Osteoblast (primary cell): ENCODE results near the gene CDKN2B-AS1. TPM values are rescaled to one million over a fixed set of nuclear protein-coding genes. Genes with fewer than 3 reads are reported as not detected.

Experiments
- DNase-seq: peaks from one replicate; pipeline ENCODE4 v3.0.0; 2011; ENCODE audit warnings: low spot score, mixed read lengths; ENCODE audit not compliant: insufficient read length; ENCODE audit errors: missing footprints
- H2AFZ ChIP-seq: 2 replicates; pipeline ENCODE4 v1.6.0; 2011; ENCODE audit warnings: mild to moderate bottlenecking, low read length
- H3K27ac ChIP-seq: 2 replicates; pipeline ENCODE4 v1.5.1; 2011; ENCODE audit warnings: mild to moderate bottlenecking, low read depth, low read length, moderate library complexity
- H3K27me3 ChIP-seq: 2 replicates; pipeline ENCODE4 v1.6.0; 2012; ENCODE audit warnings: mild to moderate bottlenecking, control low read depth, inconsistent platforms, low read length, moderate library complexity; ENCODE audit not compliant: insufficient read depth
- H3K36me3 ChIP-seq: 2 replicates; pipeline ENCODE4 v1.5.1; 2011; ENCODE audit warnings: mild to moderate bottlenecking, low read length, control low read depth, moderate library complexity; ENCODE audit not compliant: insufficient read depth
- H3K4me1 ChIP-seq: 2 replicates; pipeline ENCODE4 v1.5.1; 2011; ENCODE audit warnings: mild to moderate bottlenecking, low read length, control low read depth, moderate library complexity; ENCODE audit not compliant: insufficient read depth
- H3K4me2 ChIP-seq: 2 replicates; pipeline ENCODE4 v1.6.0; 2011; ENCODE audit warnings: mild to moderate bottlenecking, low read length; ENCODE audit not compliant: insufficient read depth
- H3K4me3 ChIP-seq: fragments of 200-600 bp; sonication (generic); 3 replicates; pipeline ENCODE4 v1.5.1; 2012; ENCODE audit warnings: mild to moderate bottlenecking, low read length, inconsistent platforms; ENCODE audit not compliant: insufficient read depth
- H3K79me2 ChIP-seq: 2 replicates; pipeline ENCODE4 v1.6.0; 2012; ENCODE audit warnings: mild to moderate bottlenecking, low read length, control low read depth, inconsistent platforms; ENCODE audit not compliant: insufficient read depth
- H3K9me3 ChIP-seq: 2 replicates; pipeline ENCODE4 v1.5.1; 2011; ENCODE audit warnings: low read depth, low read length, control low read depth
- H4K20me1 ChIP-seq: 2 replicates; pipeline ENCODE4 v1.6.0; 2012; ENCODE audit warnings: mild to moderate bottlenecking, low read length, control low read depth; ENCODE audit not compliant: insufficient read depth
- total RNA-seq: library from RNA; depleted of rRNA; stranded (reverse); fragments of >200 nt; gene quantifications from 2 replicates; pipeline ENCODE4 v1.2.3, GENCODE V29; 2012
- TF ChIP-seq, protein P1 (sequence below): IDR thresholded peaks from 2 replicates; pipeline ENCODE4 v1.5.1; 2011; ENCODE audit warnings: mild to moderate bottlenecking, low read depth, low read length, moderate library complexity; ENCODE audit errors: extremely low read depth

The CDKN2B-AS1 gene
- total RNA-seq, 1 donor = 15.2 TPM

DNA sequence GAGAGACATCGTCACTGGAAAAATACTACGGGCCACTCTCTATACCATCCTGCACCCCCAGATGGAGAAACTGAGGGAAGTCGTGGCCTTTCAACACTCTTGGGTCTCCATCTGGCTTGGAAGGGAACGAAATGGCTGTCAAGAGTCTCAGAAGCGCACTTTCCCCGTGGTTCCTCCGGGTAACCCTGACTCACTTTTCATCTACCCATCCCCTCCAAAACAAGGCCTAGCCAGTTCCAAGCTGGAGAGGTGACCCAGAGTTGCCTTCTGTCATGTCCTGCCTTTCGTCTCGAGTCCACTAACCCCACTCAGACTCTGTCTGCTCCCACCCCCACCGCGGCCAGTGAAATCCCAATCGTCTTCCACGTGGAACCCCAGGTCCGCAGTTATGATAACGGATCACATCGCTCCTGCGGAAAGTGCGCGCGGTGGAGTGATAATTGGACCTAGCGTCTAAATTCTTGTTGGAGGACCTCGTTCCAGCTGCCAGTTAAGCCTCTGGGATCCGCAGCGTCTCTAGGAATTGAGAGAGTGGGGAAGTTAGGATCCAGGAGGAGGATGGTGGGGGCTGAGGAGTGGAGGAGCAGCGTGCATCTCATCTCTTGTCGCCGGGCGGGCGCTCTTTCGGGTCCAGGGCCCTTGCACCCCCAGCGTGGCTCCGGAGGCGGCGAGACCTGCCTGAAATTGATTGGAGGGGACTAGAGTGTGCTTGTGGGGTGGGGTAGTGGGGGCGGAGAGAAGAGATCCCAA is 5.0 kb upstream of the CDKN2B-AS1 start:
- Histone ChIP-seq H3K79me2 (peaks cover 32% of the 10 kb centered on the region), H2AFZ (peak overlapping the region; percentile 88), H3K27ac (peak overlapping the region; percentile 16)

DNA sequence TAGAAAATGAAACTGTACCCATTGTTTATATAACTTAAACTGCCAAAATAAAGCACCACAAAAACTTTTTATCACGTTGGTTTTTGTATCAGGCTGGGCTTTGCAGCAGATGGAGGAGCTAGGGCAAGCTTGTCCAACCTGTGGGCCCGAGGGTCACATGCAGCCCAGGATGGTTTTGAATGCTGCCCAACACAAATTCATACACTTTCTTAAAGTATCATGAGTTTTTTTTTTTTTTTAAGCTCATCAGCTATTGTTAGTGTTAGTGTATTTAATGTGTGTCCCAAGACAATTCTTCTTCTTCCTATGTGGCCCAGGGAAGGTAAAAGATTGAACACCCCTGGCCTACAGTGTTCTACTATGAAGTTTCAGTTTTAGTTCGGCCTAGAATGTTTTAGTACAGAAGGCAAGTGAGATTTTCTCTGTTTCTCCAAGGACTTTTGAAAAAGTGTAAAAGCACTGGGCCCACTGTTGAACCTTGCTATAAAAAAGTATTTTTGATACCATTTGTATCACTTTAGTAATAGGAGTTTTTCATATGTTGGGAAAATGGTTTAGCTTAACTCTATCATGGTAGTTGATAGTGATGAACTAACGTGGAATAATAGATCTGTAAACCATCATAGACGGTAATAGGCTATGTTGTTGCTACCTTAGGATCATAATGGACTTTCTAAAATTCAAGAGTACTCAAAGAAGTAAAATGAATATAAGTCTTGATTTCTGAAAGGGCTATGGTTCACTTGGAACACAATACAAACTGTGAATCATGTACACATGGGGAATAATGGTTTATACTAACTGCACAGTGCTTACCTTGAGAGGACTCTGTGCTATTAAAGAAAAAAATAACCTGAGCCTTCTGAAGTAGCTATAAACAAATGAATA is 3.3 kb upstream of the CDKN2B-AS1 start:
- DNase-seq = no peak
- Histone ChIP-seq H3K36me3 (no peaks in the 10 kb centered on the region), H2AFZ (no peak overlapping the region), H3K79me2 (peaks cover 43% of the 10 kb centered on the region), H3K9me3 (no peaks in the 10 kb centered on the region), H3K27me3 (no peaks in the 10 kb centered on the region), H3K4me2 (peak overlapping the region; percentile 51), H3K27ac (peak overlapping the region; percentile 13), H3K4me1 (peaks cover 34% of the 10 kb centered on the region), H3K4me3 (no peak overlapping the region), H4K20me1 (no peaks in the 10 kb centered on the region)
- TF ChIP-seq, protein P1, sequence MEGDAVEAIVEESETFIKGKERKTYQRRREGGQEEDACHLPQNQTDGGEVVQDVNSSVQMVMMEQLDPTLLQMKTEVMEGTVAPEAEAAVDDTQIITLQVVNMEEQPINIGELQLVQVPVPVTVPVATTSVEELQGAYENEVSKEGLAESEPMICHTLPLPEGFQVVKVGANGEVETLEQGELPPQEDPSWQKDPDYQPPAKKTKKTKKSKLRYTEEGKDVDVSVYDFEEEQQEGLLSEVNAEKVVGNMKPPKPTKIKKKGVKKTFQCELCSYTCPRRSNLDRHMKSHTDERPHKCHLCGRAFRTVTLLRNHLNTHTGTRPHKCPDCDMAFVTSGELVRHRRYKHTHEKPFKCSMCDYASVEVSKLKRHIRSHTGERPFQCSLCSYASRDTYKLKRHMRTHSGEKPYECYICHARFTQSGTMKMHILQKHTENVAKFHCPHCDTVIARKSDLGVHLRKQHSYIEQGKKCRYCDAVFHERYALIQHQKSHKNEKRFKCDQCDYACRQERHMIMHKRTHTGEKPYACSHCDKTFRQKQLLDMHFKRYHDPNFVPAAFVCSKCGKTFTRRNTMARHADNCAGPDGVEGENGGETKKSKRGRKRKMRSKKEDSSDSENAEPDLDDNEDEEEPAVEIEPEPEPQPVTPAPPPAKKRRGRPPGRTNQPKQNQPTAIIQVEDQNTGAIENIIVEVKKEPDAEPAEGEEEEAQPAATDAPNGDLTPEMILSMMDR = no peak

More for the DNA sequence above, 5.0 kb upstream of the CDKN2B-AS1 start:
- Histone ChIP-seq H3K4me1 (peaks cover 28% of the 10 kb centered on the region), H3K36me3 (no peaks in the 10 kb centered on the region), H3K4me3 (peak overlapping the region; percentile 37), H3K9me3 (no peaks in the 10 kb centered on the region), H3K27me3 (no peaks in the 10 kb centered on the region), H3K4me2 (peak overlapping the region; percentile 51), H4K20me1 (no peaks in the 10 kb centered on the region)
- TF ChIP-seq, protein P1 = no peak
- DNase-seq = no peak

DNA sequence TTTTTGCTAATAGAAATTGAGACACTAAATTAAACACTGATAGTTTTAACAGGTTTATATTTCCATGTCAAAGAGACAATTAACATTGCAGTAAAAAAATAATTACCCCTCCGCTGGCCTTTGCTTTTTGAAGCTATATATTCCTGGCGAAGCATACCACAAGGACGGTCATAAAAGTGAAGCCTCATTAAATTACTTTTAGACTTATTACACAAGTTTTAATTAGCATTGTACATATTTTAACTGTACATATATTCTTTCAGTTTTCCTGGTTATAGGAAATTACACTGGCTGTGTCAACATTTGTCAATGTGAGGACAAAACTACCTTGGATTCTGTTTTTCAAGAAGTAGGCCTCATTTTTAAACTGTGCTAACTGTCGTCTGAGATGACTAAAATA is 1.6 kb upstream of the CDKN2B-AS1 start:
- Histone ChIP-seq H3K4me3 (peak overlapping the region; percentile 94), H3K27me3 (no peaks in the 10 kb centered on the region), H3K27ac (no peak overlapping the region), H4K20me1 (no peaks in the 10 kb centered on the region), H3K9me3 (no peaks in the 10 kb centered on the region), H3K4me1 (peaks cover 27% of the 10 kb centered on the region), H3K79me2 (peaks cover 51% of the 10 kb centered on the region), H3K4me2 (peak overlapping the region; percentile 91), H3K36me3 (no peaks in the 10 kb centered on the region), H2AFZ (peak overlapping the region; percentile 91)
- DNase-seq = no peak
- TF ChIP-seq, protein P1 = no peak
